RCC 7860 (cell line): Measurements from ENCODE around the gene CPNE1.

Experiments used
- DNase-seq: peaks from one replicate; pipeline ENCODE4 v3.0.0-alpha.2; 2015; ENCODE audit warnings: low spot score
- FAIRE-seq: peaks from 2 replicates; lab custom pipeline; 2012; peaks lifted over from hg19 to GRCh38; lab: Jason Lieb, UNC

Gene CPNE1

DNA sequence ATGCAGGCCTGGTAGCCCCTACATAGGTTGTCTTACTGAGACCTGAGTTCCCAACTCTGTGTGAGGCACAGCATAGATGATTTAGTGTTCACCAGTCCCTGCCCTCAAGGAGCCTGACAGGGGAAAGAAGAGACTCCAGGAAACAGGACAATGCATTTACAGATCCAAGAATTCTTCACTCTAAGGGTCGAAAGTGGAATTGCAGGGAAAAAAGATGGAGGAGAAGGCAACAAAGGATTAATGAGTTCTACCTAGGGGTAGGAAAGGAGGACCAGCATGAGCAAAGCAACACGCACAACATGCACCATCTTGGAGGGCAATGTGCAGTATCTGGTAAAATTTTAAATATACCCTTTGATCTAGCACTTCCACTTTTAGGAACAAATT is 43.1 kb downstream of the CPNE1 start:
- DNase-seq (no peak), FAIRE-seq (no peak)

DNA sequence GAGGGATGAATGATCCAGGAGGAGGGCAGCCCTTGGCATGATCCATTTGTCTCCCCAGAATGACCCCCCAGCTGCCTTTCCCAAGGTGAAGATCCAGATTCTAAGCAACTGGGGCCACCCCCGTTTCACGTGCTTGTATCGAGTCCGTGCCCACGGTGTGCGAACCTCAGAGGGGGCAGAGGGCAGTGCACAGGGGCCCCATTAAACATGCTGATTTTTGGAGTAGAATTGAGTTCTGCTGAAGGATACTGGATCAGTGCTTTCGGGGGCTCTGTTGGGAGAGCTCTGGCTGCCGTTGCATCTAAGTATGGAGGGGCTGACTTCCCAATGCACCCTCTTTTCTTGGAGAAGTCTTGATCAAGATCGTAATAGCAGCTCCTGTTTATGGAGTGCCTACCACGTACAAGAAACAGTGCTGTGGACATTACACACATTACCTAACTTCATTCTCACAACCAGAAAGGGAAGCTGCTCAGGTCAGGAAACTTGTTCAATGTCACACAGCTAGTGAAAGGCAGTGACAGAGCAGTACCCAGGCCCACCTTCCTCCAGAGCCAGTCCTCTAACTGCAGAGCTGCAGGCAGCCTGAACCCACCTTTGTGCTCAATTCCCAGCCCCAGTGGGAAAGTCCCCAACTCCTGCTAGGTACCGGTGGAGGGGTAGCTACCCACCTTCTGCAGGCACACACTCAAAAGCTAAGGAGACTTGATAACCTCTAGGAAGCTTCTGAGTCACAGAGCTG is 43.7 kb downstream of the CPNE1 start:
- FAIRE-seq (no peak), DNase-seq (no peak)

GRCh38 chr20:35619196-35620095 is 45.3 kb downstream of the CPNE1 start:
- DNase-seq (peak; percentile 89), FAIRE-seq (peak; percentile 78)

- no peak for DNase-seq
- no peak for FAIRE-seq
Observed at GRCh38 chr20:35618263-35619131, 46.2 kb downstream of the CPNE1 start.

- DNase-seq (peak; percentile 93), FAIRE-seq (peak; percentile 82)
Observed at GRCh38 chr20:35617397-35618262, 47.1 kb downstream of the CPNE1 start.

DNA sequence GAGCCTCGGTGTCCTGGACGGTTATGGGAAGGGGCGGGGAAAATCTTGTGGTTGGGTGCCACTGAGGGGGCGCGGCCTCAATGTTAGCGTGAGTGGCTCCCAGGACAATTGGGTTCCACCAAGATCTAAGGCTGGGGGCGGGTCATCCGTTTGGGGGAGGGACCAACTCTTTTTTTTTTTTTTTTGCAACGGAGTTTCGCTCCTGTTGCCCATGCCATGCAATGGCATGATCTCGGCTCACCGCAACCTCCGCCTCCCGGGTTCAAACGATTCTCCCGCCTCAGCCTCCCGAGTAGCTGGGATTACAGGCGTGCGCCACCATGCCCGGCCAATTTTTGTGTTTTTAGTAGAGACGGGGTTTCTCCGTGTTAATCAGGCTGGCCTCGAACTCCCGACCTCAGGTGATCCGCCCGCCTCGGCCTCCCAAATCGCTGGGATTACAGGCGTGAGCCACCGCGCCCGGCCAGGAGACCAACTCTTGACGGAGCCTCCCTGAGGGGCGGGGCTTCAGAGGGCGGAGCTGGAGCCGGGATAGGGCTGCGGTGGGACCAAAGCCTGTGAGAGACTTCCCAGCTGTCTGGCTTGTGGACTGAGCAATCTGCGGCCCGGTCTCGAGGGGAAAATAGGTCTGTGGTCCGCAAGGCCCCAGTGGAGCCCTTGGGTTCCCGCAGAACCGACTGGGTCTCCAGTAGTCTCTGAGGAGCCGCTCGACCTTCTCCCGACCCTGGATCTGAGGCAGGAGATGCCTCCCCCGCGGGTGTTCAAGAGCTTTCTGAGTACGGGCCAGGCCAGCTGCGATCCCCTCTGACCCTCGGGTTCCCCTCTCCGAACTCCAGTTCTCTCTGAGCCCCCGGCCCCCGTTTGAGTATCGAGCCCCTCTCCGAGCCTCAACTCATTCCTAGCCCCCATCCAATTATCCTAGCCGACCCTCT is 48.0 kb downstream of the CPNE1 start:
- peak; percentile 91 for FAIRE-seq

DNA sequence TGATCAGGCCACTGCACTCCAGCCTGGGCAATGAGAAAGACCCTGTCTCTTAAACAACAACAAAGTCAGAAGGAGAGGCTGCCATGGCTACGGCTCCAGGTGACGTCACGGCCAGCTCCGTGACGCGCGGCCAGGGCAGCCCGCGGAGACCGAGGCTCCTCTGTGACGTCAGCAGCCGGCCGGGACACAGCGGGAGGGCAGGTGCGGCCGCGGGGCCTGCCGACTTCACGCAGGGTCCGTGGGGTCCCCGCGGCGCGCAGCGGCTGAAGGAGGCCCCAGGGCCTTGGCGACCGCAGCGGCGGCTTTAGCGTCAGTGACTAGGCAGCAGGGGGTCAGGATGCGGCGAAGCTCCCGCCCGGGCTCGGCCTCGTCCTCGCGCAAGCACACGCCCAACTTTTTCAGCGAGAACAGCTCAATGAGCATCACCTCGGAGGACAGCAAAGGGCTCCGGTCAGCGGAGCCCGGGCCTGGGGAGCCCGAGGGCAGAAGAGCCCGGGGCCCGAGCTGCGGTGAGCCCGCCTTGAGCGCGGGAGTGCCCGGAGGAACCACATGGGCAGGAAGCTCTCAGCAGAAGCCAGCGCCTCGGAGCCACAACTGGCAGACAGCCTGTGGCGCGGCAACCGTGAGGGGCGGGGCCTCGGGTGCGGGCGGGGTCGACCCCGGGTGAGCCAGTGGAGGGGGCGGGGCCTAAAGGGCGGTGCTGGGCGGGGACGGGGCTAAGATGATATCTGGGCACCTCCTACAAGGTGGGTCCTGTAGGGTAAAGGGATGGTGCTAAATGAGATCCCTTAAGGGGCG is 48.8 kb downstream of the CPNE1 start, which contains the start of gene SPAG4:
SPAG4 (plus strand) TSS at position 163 of the 798 bp plus-strand sequence; CDS start at position 338, 175 bp downstream.
- FAIRE-seq = no peak

More for the DNA sequence above, 48.0 kb downstream of the CPNE1 start:
- DNase-seq = peak; percentile 74

DNA sequence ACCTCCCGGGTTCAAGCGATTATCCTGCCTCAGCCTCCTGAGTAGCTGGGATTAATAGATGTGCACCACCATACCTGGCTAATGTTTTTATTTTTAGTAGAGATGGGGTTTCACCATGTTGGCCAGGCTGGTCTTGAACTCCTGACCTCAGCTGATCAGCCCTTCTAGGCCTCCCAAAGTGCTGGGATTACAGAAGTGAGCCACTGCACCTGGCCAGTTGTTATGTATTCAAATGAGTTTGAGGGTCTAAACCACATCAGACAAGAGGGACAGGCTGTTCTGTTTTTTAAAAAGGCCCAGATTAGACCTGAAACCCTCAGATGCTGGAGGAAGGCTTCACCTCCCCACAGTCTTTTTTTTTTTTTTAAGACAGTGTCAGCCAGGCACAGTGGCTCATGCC is 53.2 kb downstream of the CPNE1 start:
- no peak for DNase-seq
- no peak for FAIRE-seq

More for the DNA sequence above, 48.8 kb downstream of the CPNE1 start, which contains the start of gene SPAG4:
- DNase-seq = peak; percentile 100

GRCh38 chr20:35610833-35611427 is 53.8 kb downstream of the CPNE1 start:
- FAIRE-seq (no peak), DNase-seq (no peak)

DNA sequence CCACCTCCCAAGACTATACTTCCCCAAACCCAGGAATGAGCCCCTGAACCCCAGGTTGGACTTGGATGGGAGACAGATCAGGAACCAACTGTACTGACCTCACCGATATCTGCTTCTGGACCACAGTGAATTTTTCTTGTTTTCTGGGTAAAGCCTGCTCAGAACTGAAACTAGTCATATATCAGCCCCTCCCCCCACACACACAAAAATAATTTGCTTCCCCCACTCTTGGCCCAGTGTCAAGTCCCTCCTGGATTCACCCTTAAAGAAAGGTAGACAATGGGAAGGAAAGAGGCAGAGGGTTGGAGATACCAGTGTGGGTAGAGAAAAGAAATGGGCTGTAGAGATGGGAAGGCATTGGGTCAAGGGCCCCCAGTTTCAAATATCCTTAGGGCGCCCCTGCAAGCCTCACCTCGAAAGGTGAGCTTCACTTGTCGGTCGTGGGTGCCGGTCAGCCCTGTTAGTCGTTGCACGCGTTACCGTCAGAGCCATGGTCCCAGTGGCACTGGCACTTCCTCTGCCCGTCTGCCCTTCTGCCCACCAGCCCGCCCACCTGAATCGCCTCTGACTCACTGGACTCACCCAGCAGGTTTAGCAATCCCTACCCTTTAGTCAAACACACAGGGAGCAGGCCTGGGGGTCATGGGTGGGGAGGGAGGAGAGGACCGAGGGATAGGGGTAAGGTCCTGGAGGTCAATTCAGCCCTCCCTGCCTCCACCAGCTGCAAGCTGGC is 57.5 kb downstream of the CPNE1 start:
- DNase-seq (peak; percentile 10), FAIRE-seq (no peak)

DNA sequence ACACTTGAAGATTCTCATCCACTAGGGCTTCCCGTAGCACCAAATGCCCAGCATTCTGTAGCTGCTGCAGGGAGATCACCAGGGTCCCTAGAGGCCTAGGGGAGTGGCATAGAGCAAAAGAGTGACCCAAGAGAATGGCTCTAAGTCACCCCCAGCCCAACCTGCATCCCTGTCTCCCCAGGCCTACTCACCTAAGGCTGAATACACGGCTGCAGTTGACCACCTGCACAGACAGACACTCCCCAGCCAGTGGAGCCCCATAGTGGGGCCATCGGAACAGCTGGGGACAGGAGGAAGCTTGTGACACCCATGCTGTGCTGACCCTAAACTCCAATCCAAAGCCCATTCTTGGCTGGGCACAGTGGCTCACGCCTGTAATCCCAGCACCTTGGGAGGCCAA is 58.6 kb downstream of the CPNE1 start:
- FAIRE-seq (no peak), DNase-seq (no peak)

DNA sequence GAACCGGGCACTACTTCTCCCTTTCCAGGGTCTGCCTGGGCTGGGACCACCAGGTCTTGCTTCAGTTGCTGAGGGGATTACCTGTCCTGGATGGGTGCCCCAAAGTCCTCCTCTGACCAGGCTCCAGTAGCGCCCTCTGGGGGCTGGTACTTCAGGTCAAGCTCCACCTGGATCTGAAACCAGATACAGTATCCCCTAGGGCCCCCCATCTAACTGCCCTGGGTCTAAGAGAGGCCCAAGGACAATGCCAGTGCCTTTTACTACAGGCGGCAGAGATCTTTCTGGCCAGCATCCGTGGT is 60.3 kb downstream of the CPNE1 start:
- no peak for FAIRE-seq
- no peak for DNase-seq

GRCh38 chr20:35603695-35604448 is 60.8 kb downstream of the CPNE1 start:
- FAIRE-seq (no peak), DNase-seq (no peak)

DNA sequence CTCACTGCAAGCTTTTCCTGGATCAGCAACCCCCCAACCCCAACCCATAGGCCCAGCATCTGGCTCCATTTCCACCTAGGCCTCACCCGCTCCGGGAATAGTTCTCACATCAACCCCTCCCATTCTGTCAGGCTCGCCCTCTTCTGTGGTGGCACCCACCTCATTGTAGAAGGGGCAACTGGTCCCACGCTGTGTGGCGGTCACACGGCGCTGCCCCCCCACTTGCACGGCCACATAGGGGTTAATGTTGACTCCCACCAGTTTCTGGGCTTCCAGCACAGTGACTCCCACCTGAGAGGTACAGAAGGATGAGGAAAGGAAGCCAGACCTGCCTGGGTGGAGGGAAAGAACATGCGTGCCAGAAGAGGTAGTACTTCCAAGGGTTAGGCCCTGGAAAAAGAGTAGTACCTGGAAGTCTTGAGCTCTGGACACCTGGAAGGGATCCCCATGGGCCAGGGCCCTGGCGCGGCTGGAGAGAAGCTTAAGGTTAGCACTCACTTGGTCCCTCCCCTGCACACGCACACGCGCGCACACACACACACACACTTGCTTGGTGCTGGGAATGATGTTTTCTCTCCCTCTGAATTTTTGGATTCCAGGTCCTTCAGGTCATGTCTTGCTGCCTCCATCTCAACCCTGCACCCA is 61.7 kb downstream of the CPNE1 start:
- DNase-seq (no peak), FAIRE-seq (no peak)

DNA sequence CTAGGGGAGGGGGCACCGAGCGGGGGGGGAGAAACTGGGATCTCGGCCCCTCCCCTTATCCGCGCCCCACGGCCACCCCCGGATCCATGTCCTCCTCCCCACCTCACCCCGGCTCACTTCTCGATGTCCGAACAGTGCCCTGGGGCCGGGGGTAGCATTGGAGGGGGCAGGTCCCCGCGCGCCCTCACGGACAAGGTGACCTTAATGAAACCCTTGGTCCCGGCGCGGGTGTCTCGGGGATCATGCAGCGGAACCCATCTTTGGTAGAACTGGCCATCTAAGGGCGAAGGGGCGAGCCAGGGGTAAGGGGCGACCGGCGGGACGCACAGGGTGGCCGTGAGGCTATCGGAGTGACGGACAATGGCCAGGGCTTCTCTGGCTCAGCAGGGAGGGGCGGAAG is 62.7 kb downstream of the CPNE1 start:
- DNase-seq (no peak), FAIRE-seq (no peak)
